IMR-90 (cell line): Measurements from ENCODE around the gene STK10.

Experiments used
- CTCF ChIP-seq: conservative IDR thresholded peaks from 2 replicates; pipeline ENCODE4 v1.5.1; 2012; ENCODE audit warnings: mild to moderate bottlenecking, low read depth, low read length, improper control_type of control experiment
- RAD21 ChIP-seq: IDR thresholded peaks from 2 replicates; pipeline ENCODE4 v1.6.1; 2012; ENCODE audit warnings: low read length, improper control_type of control experiment

- TF ChIP-seq RAD21 (no peak), CTCF (no peak)
Observed at GRCh38 chr5:172137046-172137445, 51.0 kb downstream of the STK10 start.
